ENCODE measurements around the gene NIPSNAP3A.

Gene NIPSNAP3A

GRCh38 chr9:104808035-104808614, 60.6 kb downstream of the NIPSNAP3A start:
- peak; percentile 38 for DNase-seq (ENCODE audit: low spot score)
